AG04450 (cell line): ENCODE data around the gene WIF1. TPM values are rescaled to one million over a fixed set of nuclear protein-coding genes. Genes with fewer than 3 reads are reported as not detected.
A peak's percentile ranks its signal among the peaks of the same experiment; 100 is the strongest.

ENCODE experiments used
- CTCF ChIA-PET: fragments of 300-600, 350-600 bp; formaldehyde crosslinking; extraction: SDS; loops from one replicate; lab custom pipeline; 2022; ENCODE audit warnings: antibody characterized with exemption, inconsistent platforms; lab: Charles Lee
- POLR2A ChIA-PET: fragments of 350-600 bp; formaldehyde crosslinking; extraction: SDS; loops from one replicate; lab custom pipeline; 2021; ENCODE audit warnings: antibody characterized with exemption, inconsistent platforms; lab: Yijun Ruan, JAX
- DNase-seq: peaks from one replicate; pipeline ENCODE4 v3.0.0-alpha.2; 2011; ENCODE audit warnings: low read depth, low spot score
- H3K27ac ChIP-seq: one replicate; pipeline ENCODE4 v1.5.1; 2012; ENCODE audit warnings: low read depth, low read length, control low read depth
- H3K27me3 ChIP-seq: one replicate; pipeline ENCODE4 v1.6.0; 2012; ENCODE audit warnings: low read length; ENCODE audit not compliant: control insufficient read depth, insufficient read depth
- H3K4me3 ChIP-seq: 2 replicates; pipeline ENCODE4 v1.5.1; 2011; ENCODE audit warnings: mild to moderate bottlenecking, low read depth, low read length, control low read depth
- H3K9me3 ChIP-seq: 2 replicates; pipeline ENCODE4 v1.5.1; 2012; ENCODE audit warnings: low read length; ENCODE audit not compliant: control insufficient read depth, insufficient read depth
- CTCF ChIP-seq: IDR thresholded peaks from 2 replicates; pipeline ENCODE4 v1.5.1; 2011; ENCODE audit warnings: low read depth, low read length, control low read depth, inconsistent platforms
- polyA minus RNA-seq: library from RNA; depleted of rRNA, polyadenylated mRNA; stranded (reverse); fragments of >200 nt; gene quantifications from 2 replicates; pipeline ENCODE4 v1.2.3, GENCODE V29; 2011; rRNA and poly(A)+ RNA removed
- polyA plus RNA-seq: library from polyadenylated mRNA; depleted of rRNA; stranded (reverse); fragments of >200 nt; gene quantifications from 2 replicates; pipeline ENCODE4 v1.2.3, GENCODE V29; 2011; rRNA removed

The WIF1 gene, protein sequence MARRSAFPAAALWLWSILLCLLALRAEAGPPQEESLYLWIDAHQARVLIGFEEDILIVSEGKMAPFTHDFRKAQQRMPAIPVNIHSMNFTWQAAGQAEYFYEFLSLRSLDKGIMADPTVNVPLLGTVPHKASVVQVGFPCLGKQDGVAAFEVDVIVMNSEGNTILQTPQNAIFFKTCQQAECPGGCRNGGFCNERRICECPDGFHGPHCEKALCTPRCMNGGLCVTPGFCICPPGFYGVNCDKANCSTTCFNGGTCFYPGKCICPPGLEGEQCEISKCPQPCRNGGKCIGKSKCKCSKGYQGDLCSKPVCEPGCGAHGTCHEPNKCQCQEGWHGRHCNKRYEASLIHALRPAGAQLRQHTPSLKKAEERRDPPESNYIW
- not detected in 2 replicates for polyA plus RNA-seq
- not detected in 2 replicates for polyA minus RNA-seq

GRCh38 chr12:65121049-65121955 lies at the start of gene WIF1:
Gene WIF1, minus strand, starts transcription at chr12:65121305. Its CDS starts 114 bp downstream, at chr12:65121191.
- DNase-seq, result no peak
- H3K27ac ChIP-seq, result no peak within 1 kb of the TSS
- peaks cover 45% of the 10 kb centered on the region for H3K27me3 ChIP-seq
- ChIA-PET CTCF (interaction anchor here (0.7 to 3.4 kb wide), 5 partner anchors 10 to 230 kb away, joined by 3 to 31 read pairs (median 3); no protein-coding TSS in a partner anchor), POLR2A (no interaction called here)
- H3K9me3 ChIP-seq, result peaks cover 3% of the 10 kb centered on the region; the same call in 1 of the 2 replicates
- H3K4me3 ChIP-seq, result peak within 1 kb of the TSS; percentile 31
- TF ChIP-seq CTCF, result peak; percentile 30

GRCh38 chr12:65170209-65170881 lies 49.2 kb upstream of the WIF1 start:
- no peak for TF ChIP-seq CTCF
- peak overlapping the region; percentile 52 for H3K27ac ChIP-seq
- peak overlapping the region; percentile 88 for H3K4me3 ChIP-seq
- ChIA-PET POLR2A (no interaction called here), CTCF (interaction anchor here (1.4 to 3.0 kb wide), 2 partner anchors 62 to 276 kb away, joined by 4 to 28 read pairs; no protein-coding TSS in a partner anchor)
- DNase-seq, result no peak
- H3K27me3 ChIP-seq, result no peaks in the 10 kb centered on the region
- no peaks in the 10 kb centered on the region; the same call in 1 of the 2 replicates for H3K9me3 ChIP-seq

GRCh38 chr12:65169320-65170208 lies 48.5 kb upstream of the WIF1 start, which contains the start of gene LEMD3:
Gene LEMD3, plus strand, starts transcription at chr12:65169583. Its CDS starts 14 bp downstream, at chr12:65169597.
- Histone ChIP-seq H3K27me3 (no peaks in the 10 kb centered on the region), H3K27ac (peak within 1 kb of the TSS; percentile 90), H3K9me3 (no peaks in the 10 kb centered on the region; the same call in 1 of the 2 replicates), H3K4me3 (peak within 1 kb of the TSS; percentile 88)
- peak; percentile 47 for DNase-seq
- POLR2A ChIA-PET, result interaction anchor here (0.7 to 1.1 kb wide), 2 partner anchors 11 to 1000 kb away, joined by 3 read pairs; partner anchors contain the start of gene TMBIM4
- CTCF ChIA-PET, result interaction anchor here (0.9 to 3.0 kb wide), 7 partner anchors 8 to 620 kb away, joined by 3 to 28 read pairs (median 3); no protein-coding TSS in a partner anchor
- TF ChIP-seq CTCF, result no peak
